HG03442 (cell line): ENCODE data around the gene IRX4.

Experiments used
- ATAC-seq: cut with Tn5 transposase; IDR thresholded peaks from one replicate; pipeline ENCODE4 v1.9.1; 2021; ENCODE audit warnings: mild to moderate bottlenecking, moderate library complexity; ENCODE audit not compliant: unreplicated experiment

Gene IRX4

DNA sequence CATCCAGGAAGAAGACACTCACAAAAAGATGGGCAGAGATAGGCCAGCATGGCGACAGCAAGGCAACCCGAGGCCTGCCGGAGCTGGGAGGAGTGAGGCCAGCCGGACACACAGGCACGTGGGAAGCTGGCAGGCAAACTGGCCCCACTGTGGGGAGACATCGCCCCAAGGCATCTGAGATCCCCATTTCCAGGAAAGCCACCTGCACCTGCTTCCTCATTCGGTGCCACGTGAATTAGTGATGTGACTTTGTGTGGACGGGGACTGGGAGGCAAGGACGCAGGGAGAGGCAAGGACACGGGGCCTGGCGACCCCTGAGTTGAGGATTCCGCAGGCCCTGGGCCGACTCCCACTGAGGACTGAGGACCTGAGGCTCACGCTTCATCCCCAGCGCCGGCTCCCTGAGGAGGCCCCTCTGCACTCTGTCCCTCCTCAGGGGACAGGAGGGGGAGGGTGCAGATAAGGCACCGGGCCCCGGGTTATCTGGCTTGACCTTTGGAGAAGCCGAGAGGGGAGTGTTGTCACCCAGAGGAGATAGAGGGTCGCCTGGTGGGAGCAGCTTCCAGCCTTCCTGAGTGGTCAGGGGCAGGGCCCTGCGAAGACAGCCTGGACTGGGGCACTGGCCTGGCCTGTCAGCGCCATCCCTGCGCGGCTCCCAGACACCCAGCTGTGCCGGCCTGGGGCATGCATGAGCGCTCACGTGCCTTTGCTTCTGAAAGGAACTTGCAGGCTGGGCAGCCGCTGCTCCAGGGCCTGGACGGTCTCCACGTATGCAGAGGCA lies 41.8 kb downstream of the IRX4 start:
- no peak for ATAC-seq

- no peak for ATAC-seq
Measured at GRCh38 chr5:1840071-1840547, 42.6 kb downstream of the IRX4 start.

DNA sequence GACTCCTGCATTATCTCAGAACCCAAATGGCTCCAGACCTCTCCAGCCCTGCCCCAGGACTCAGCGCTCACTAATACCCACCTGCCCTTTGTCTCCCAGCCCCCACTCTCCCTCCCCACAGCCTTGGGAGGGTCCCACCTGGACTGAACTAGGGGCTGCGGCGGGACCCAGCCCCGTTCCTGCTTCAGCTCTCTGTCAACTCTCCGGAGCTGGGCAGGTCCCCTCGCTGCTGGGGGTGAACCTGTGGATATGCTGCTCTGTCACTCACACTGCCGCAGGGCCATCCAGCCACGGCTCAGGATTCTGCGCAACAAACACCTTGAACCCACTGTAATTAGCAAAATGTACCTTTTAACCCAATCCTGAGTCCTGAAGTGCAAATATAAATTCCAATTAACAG lies 44.7 kb downstream of the IRX4 start:
- no peak for ATAC-seq

DNA sequence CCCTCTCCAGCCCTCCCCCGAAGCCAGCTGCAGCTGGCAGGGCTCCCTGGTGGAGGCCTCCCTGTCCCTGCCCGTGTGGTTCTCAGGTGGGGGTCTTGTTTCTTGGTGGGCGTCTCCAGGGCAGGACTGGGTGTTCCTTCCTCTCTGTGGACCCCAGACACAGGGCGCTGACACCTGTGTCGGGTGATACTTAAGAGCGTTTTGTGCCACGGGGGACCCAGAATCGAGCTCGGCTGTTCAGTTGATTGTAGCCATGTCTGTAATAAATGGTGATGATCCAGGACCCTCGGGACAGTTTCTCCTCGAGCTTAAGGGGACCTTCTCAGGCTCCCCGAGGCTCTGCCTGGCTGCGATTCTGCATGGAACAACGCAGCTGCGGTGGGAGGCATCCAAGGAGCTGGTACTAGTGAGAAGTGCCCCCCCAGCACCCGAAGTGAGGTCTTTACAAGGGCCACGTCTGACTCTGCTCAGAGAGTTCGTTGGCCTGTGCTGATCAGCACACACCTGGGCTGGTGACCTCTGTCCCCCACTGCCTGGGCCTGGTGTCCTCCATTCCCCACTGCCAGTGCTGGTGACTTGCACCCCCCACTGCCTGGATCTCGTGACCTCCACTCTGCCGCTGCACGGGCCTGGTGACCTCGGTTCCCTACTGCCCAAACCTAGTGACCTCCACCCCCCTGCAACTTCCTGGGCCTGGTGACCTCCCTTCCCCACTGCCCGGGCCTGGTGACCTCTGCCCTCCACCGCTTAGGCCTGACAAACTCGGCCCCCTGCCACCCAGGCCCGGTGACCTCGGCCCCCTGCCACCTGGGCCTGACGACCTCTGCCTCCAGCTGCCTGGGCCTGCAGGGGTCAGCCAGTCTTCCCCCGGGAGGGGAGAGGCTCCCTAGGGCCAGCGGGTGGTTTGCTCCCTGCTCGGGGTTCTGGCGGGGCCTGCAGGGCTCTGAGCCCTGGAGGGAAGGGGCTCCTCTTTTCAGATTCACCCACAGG lies 45.5 kb downstream of the IRX4 start:
- no peak for ATAC-seq

GRCh38 chr5:1836176-1836890 lies 46.4 kb downstream of the IRX4 start:
- ATAC-seq: no peak

DNA sequence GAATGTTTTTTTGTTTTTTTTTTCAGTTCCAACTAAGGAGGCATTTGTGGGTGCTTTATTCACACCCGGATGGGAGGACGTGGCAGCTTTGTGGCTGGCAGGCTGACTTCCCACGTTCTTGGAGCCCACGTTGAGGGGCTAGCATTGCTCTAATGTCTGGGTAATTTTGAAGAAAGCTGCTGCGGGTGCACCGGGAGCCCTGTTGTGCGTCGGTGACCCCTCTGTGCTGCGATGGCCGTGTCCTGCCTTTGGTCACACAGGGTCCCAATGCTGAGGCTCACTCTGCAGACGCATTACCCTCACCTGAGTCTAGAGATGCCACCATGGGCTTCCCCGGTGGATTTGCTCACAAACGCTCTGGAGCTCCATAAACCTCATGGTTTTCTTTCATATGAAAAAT lies 47.3 kb downstream of the IRX4 start:
- ATAC-seq: no peak

- no peak for ATAC-seq
Measured at GRCh38 chr5:1834721-1835429, 47.9 kb downstream of the IRX4 start.

DNA sequence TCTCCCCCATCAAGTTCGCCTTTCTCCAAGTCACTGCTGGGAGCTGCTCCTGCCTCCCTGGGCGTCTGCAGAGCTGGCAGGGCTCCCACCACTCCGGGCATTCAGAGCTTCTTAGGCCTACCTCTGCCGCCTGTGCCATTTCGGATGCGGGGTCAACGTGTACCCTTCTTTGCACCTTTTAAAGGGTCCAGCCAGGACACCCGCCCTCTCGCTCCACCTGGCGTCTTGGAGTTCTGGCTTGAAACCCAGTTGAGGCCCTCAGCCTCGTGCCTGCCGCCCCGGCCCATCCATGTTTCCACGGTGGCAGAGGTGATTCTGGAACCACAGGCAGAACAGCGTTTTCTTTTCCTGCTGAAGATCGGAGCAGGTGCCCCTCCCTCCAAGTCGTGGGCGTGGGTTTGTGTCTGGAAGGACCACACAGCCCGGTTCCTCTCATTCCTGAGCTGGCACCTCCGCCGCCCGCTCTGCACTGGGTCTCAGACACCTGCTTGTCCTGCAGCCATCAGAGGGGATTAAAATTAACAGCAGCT lies 48.6 kb downstream of the IRX4 start:
- ATAC-seq: no peak

GRCh38 chr5:1833264-1834021 lies 49.3 kb downstream of the IRX4 start:
- ATAC-seq: no peak

DNA sequence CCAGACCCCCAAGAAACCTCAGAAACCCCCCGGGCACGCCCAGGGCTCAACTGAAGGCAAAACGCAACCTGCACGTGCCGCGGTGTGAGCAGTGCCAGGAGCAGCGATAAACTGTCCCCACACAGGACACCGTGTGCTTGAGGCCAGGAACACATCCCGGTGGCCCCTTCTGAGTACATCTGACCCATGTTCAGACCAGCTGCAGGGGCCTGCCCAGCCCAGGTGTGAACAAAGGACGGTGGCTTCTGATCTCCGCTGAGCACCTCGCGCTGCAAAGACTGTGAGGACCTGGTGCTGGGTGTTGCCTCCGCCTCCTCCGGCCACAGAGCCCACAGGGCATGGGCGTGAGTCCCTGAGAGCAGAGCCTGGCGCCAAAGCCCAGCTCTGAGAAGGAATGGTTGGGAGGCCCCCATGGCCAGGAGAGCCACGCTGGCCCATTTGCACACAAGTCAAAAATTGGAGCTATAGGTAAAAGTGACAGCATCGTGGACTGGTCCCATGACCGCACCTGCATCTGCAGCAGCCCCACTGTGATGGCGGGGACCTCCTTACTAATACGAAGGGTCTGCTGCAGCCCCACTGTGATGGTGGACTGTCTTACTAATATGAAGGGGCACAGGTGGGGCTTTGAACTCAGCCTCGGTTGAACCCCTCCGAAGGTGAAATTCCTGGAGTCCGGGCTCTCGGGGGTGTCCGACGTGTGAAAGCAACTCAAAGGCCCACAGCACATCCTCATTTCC lies 50.0 kb downstream of the IRX4 start:
- no peak for ATAC-seq

GRCh38 chr5:1831677-1832313 lies 50.9 kb downstream of the IRX4 start:
- ATAC-seq: no peak

DNA sequence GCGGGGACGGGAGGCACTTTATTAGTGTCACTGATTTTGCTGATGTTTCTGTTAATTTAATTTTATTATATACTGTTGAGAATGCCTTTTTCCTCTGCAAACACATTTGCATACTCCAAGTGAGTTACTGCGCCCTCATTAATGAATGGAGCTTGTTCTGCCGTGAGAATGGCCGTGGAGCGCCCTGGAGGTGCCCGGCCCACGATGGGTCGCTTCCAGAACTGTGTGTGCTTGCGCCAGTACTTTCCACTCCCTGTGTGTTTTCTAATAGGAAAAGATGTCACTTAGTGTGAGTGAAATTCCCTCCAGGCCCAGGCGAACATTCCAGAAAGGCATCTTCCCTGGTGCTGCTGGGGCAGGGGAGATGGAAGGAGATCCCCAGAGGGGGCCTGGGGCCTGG lies 51.5 kb downstream of the IRX4 start:
- ATAC-seq: no peak

- ATAC-seq: no peak
Measured at GRCh38 chr5:1830571-1831228, 52.0 kb downstream of the IRX4 start.

- no peak for ATAC-seq
Measured at GRCh38 chr5:1827886-1828397, 54.8 kb downstream of the IRX4 start.
